Left lung (tissue), 10 donors: ENCODE results near the gene CACNA1I. TPM values are rescaled to one million over a fixed set of nuclear protein-coding genes. Genes with fewer than 3 reads are reported as not detected.

Experiments
- ATAC-seq: fragments of 200-7000 bp; cut with Tn5 transposase; one replicate; pipeline ENCODE4 v1.9.1; 2020; ENCODE audit warnings: moderate library complexity
- DNase-seq, 4 donors: peaks; one replicate each; pipeline ENCODE4 v3.0.0-alpha.2; 2013 to 2020
- H3K27ac ChIP-seq, 2 donors: fragments of 200-600 bp; sonication (generic) in 1 of 2; one replicate each; pipeline versions ENCODE4 v1.5.0 to v1.8.0; 2020 to 2021
- H3K27me3 ChIP-seq, 2 donors: fragments of 200-600 bp; sonication (generic) in 1 of 2; one replicate each; pipeline versions ENCODE4 v1.5.0 to v1.8.0; 2020 to 2021
- H3K36me3 ChIP-seq, 2 donors: fragments of 200-600 bp; sonication (generic) in 1 of 2; one replicate each; pipeline versions ENCODE4 v1.5.0 to v1.8.0; 2020 to 2021
- H3K4me1 ChIP-seq, 2 donors: fragments of 200-600 bp; one replicate each; pipeline ENCODE4 v1.8.0; 2021
- H3K4me3 ChIP-seq, 2 donors: fragments of 200-600 bp; sonication (generic) in 1 of 2; one replicate each; pipeline versions ENCODE4 v1.5.0 to v1.8.0; 2020 to 2021; ENCODE audit warnings: mild to moderate bottlenecking in 1 of 2
- H3K9me3 ChIP-seq, 2 donors: fragments of 200-600 bp; sonication (generic) in 1 of 2; one replicate each; pipeline versions ENCODE4 v1.5.0 to v1.8.0; 2020 to 2021
- intact Hi-C, 2 donors: fragments of 100-400 bp; cut with DNase I; formaldehyde crosslinking; loops; one replicate each; pipeline versions ENCODE4 v1.11.2 to v1.14.2; 2022
- polyA plus RNA-seq, 6 donors: library from polyadenylated mRNA; unstranded; fragments of 120-200 nt; gene quantifications; one replicate each; pipeline ENCODE4 v1.2.1, GENCODE V29; 2013; ENCODE audit not compliant: insufficient read length in 6 of 6
- total RNA-seq, 2 donors: library from RNA; stranded (reverse); fragmentation: NEBNext Ultra II Directional; extraction: Animal tissue kit (Norgen Biotek cat#: 25700); gene quantifications; one replicate each; pipeline ENCODE4 v1.2.1, GENCODE V29; 2021
- TF ChIP-seq, protein P1 (sequence below), 2 donors: fragments of 200-600 bp; sonication (generic) in 1 of 2; IDR thresholded peaks; one replicate each; pipeline versions ENCODE4 v1.5.0 to v1.8.0; 2021; ENCODE audit warnings: antibody characterized with exemption in 2 of 2
- donor health status: DM: no; HTN: yes; CAD: no.
- donor health status: DM: no; HTN: no; CAD: no.

The CACNA1I gene
- total and polyA plus RNA-seq, 8 donors: 0.03 to 0.35 (median 0.09) TPM

DNA sequence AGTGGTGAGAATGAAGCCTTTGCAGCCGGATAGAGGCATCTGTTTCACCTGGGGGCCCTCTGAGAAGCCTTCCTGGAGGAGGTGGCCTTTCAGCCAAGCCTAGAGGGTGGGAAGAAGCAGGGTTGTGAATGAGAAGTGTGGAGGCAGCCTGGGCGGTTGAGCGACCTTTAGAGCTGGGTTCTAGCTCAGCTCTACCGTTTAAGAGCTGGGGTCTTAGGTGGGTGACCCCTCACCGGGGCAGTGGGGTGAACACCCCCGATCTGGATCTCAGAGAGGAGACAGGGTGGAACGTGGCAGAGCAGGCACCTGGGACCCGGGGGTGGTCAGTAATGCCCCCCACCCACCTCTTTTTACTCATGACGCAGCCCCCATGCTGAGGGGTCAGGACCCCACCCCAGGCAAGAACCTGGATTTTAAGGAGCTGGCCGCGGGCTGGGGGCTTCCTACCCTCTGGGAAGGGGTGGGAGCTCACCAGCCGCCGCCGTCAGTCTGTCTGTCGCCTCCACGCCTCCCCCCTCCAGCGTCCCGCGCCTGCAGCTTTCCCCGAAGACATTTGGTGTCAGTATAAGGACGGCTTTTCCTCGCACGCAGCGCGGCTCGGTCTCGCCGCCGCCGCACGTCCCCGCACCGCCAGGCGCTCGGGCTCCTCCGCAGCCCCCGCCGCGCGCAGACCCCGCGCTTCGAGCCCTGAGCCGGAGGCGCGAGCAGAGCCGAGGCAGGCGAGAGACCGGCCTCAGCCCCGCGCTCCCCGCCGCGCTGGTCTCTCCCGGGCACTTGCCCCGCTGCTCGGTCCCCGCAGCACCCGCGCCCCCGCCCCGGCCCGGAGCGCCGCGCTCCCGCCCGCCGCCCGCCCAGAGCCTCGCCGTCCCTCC, 13.3 kb upstream of the CACNA1I start:
- Histone ChIP-seq H3K36me3 (no peaks in the 10 kb centered on the region), H3K4me1 (peaks cover 0 to 12% of the 10 kb centered on the region in 2 donors), H3K9me3 (no peaks in the 10 kb centered on the region), H3K27ac (no peak overlapping the region), H3K4me3 (no peak overlapping the region), H3K27me3 (peaks cover 22 to 94% of the 10 kb centered on the region in 2 donors)
- DNase-seq (peak in 1 of 4 donors; percentile 40), ATAC-seq (peak; percentile 33)
- TF ChIP-seq, protein P1, sequence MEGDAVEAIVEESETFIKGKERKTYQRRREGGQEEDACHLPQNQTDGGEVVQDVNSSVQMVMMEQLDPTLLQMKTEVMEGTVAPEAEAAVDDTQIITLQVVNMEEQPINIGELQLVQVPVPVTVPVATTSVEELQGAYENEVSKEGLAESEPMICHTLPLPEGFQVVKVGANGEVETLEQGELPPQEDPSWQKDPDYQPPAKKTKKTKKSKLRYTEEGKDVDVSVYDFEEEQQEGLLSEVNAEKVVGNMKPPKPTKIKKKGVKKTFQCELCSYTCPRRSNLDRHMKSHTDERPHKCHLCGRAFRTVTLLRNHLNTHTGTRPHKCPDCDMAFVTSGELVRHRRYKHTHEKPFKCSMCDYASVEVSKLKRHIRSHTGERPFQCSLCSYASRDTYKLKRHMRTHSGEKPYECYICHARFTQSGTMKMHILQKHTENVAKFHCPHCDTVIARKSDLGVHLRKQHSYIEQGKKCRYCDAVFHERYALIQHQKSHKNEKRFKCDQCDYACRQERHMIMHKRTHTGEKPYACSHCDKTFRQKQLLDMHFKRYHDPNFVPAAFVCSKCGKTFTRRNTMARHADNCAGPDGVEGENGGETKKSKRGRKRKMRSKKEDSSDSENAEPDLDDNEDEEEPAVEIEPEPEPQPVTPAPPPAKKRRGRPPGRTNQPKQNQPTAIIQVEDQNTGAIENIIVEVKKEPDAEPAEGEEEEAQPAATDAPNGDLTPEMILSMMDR (IDR thresholded peaks at IDR 0.05): no peak
- intact Hi-C loops: no loop called here

DNA sequence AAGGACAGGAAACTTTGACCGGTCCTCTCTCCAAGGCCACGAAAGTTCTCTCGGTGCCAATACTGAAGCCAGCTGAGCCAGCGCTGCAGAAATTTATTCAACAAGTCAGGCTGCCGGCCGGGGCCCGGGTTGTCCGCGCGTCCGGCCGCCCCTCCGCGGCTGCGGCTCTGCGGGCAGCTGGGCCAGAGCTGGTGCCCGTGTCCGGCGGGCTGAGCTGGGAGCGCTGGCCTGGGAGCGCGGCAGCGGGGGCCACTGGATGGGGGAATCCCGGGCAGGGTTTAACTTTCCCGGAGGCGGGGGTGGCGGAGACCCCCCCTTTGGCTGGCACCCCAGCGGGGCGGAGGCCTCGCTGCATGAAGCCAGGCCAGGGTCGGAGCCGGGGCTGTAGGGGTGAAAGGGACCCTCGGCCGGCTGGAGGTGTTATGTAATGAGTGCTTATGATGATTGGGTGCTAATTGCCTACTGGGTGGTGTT, 12.3 kb upstream of the CACNA1I start:
- Histone ChIP-seq H3K27me3 (peaks cover 22 to 92% of the 10 kb centered on the region in 2 donors), H3K36me3 (no peaks in the 10 kb centered on the region), H3K4me1 (peaks cover 0 to 12% of the 10 kb centered on the region in 2 donors), H3K27ac (no peak overlapping the region), H3K9me3 (no peaks in the 10 kb centered on the region), H3K4me3 (no peak overlapping the region)
- intact Hi-C loops: no loop called here
- TF ChIP-seq, protein P1 (IDR thresholded peaks at IDR 0.05): no peak
- DNase-seq: peak in 1 of 4 donors; percentile 24
- ATAC-seq: no peak

DNA sequence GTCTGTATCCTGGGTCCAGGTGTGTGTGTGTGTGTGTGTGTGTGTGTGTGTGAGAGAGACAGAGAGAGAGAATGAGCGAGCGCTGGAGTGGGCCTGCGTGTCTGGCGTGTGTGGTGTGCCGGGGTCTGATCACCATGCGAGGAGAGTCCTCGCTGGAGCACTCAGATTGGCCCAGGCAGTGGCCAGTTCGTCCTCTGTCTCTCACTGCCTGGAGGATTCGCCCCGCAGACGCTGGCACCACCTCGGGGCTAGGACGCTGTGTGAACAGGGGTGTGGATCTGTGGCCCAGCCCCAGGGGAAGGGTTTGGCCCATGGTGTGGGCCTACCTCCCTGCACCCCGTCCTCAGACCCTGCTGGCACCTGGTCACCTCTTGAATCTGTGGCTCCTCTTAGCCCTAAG, 11.6 kb upstream of the CACNA1I start:
- no peak overlapping the region for H3K27ac ChIP-seq
- DNase-seq (no peak), ATAC-seq (no peak)
- no peaks in the 10 kb centered on the region for H3K9me3 ChIP-seq
- TF ChIP-seq, protein P1 (IDR thresholded peaks at IDR 0.05): no peak
- H3K4me3 ChIP-seq: no peak overlapping the region
- H3K27me3 ChIP-seq: peaks cover 22 to 86% of the 10 kb centered on the region in 2 donors
- intact Hi-C loops: no loop called here
- no peaks in the 10 kb centered on the region for H3K36me3 ChIP-seq
- peaks cover 0 to 12% of the 10 kb centered on the region in 2 donors for H3K4me1 ChIP-seq

DNA sequence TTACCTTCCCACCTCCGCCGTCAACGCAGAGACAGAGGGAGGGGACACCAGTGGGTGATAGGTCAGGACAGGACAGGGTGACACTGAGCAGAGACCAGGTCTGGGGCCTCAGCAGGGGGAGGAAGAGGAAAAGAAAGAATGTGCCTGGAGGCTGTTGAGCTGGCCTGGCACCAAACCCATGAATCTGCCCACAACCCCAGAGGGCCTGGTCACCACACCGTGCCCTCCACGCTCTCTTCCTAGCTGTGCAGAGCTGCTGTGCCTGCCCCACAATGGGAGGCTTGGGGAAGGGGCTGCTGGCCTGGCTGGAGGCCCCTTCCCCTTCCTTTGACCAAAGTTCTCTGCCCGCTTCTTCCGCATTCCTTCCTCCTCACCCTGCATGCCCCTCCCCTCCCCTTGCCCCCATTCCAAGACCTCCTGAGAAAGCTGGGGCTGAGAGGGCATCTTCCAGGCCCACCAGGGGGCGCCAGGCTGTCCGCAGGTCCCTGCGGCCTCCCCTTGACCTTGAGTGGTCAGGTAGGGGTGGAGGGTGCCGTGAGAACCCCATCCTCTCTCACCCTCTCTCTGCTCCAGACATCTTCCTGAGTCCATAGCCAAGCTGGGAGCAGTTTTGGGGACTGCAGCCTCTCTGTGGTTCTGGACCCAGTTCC, 11.0 kb upstream of the CACNA1I start:
- TF ChIP-seq, protein P1 (IDR thresholded peaks at IDR 0.05): no peak
- Histone ChIP-seq H3K4me3 (no peak overlapping the region), H3K4me1 (peaks cover 0 to 12% of the 10 kb centered on the region in 2 donors), H3K27me3 (peaks cover 22 to 86% of the 10 kb centered on the region in 2 donors), H3K9me3 (no peaks in the 10 kb centered on the region), H3K27ac (no peak overlapping the region), H3K36me3 (no peaks in the 10 kb centered on the region)
- ATAC-seq (no peak), DNase-seq (no peak)
- intact Hi-C loops: no loop called here

DNA sequence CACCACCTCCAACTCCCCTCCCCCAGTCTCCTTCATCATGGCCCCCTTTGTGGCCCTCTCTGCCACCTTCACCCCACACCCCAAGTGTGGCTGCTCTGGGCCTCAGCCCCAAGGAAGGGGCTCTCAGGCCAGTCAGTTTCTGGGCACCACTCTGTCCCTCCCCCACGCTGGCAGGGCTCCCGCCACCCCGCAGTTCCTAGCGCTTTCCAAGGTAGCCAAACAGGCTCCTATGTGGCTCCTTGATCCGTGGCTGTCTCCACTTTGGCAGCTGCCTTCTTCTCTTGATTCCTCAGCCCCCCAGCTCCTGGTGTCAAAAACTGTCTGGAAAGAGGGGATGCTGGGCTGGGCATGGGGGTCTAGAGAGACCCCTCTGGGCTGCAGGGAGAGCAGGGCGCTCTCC, 10.4 kb upstream of the CACNA1I start:
- TF ChIP-seq, protein P1 (IDR thresholded peaks at IDR 0.05): no peak
- Histone ChIP-seq H3K27me3 (peaks cover 22 to 87% of the 10 kb centered on the region in 2 donors), H3K4me3 (no peak overlapping the region), H3K27ac (no peak overlapping the region), H3K9me3 (no peaks in the 10 kb centered on the region), H3K36me3 (no peaks in the 10 kb centered on the region), H3K4me1 (peaks cover 0 to 12% of the 10 kb centered on the region in 2 donors)
- no peak for DNase-seq
- no peak for ATAC-seq
- intact Hi-C loops: no loop called here
